ENCODE results near the gene TBCE.

- TF ChIP-seq CTCF (conservative IDR thresholded peaks at IDR 0.05 in 1 of 2, IDR thresholded peaks at IDR 0.05 in 1 of 2; ENCODE audit: extremely low read depth in 1 of 2, insufficient read depth in 1 of 2, low read depth in 1 of 2, low read length in 2 of 2), result no peak
- TF ChIP-seq EZH2 (IDR thresholded peaks at IDR 0.05; ENCODE audit: borderline replicate concordance, low read length), result no peak
Observed at GRCh38 chr1:235410467-235410866, 43.2 kb downstream of the TBCE start.
